Caki2 (cell line): ENCODE measurements around the gene TNK2. TPM values are rescaled to one million over a fixed set of nuclear protein-coding genes. Genes with fewer than 3 reads are reported as not detected.
A peak's percentile ranks its signal among the peaks of the same experiment; 100 is the strongest.
"Not testable (repeated sequence)": the region's sequence is repeated elsewhere in the genome, so short reads cannot be mapped to it uniquely, and the experiment has no call there.

Experiments used
- DNase-seq: peaks from one replicate; pipeline ENCODE4 v3.0.0-alpha.2; 2015; ENCODE audit warnings: low read depth
- in situ Hi-C: cut with HindIII; loops from 2 replicates; pipeline ENCODE4 v1.10.0; 2016; ENCODE audit warnings: low sequenced_read_pairs, low pct_unique_long_range_greater_than_20kb, mixed read lengths
- total RNA-seq: library from RNA; depleted of rRNA; stranded (reverse); fragments of >200 nt; shearing (Covaris generic); gene quantifications from 2 replicates; pipeline ENCODE4 v1.2.3, GENCODE V29; 2014; ENCODE audit warnings: low replicate concordance; rRNA removed

Gene TNK2
- total RNA-seq, 1 experiment from 2014 or later = 10.7 TPM

DNA sequence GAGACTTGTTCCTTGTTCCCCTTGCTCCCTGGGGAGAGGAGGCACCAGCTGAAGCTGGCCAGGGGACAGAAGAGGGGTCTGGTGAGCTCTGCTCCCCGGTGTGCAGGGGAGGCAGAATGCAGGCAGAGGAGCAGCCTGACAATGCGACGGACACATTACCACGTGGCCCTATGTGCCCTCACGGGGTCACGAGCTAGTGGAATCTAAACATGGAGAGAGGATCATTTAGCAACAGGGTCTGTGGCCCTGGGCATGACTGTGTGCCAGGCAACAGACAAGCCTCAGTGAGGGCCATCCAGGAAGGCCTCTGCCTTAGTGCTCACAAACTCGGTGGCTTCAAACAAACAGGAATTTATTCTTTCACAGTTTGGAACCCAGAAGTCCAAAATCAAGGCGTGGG is 88.2 kb downstream of the TNK2 start:
- no peak for DNase-seq
- in situ Hi-C loops = no loop called here

DNA sequence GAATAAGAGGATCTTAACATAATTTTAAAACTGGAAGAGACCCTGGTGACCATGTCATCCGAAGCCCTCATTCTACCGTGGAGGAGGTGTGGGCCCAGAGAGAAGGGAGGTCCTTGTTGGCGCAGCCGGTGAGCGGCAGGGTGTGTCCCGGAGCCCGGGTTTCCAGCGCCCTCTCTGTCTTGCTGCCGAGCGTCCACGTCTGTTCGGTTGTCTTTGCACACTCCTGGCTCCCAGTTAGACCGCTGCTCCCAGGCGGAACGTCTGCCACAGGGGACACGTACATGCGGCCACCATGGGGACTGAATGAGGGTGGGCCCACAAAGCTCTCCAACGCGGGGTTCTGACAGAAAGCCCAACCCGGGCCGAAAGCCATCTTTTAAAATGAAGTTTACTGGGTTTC is 90.0 kb downstream of the TNK2 start:
- no peak for DNase-seq
- in situ Hi-C loops = no loop called here

DNA sequence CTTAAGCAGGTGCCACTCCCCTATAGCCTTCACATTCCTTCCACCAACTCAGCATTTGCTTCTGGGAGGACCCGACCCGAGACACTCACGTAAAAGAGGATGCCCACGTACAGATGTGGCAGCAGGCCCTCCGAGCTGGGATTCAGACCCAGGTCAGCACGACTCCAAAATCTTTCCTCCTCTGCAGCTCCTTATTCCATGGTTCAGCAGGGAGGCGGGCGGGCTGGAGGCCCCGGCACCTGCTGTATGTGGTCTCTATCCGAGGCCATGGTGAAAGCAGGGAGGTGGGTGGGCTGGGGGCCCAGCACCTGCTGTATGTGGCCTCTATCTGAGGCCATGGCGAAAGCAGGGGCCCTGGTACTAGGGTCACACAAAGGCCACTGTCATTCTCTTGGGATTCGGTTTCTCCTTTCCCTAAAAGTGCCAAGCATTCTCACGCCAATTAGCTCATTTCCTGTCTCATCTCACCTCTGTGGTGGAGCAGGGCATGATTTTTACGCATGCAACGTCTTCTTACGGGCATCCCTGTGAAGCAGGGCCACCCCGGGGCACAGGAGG is 90.7 kb downstream of the TNK2 start:
- in situ Hi-C loops = no loop called here
- DNase-seq = no peak

- DNase-seq, in situ Hi-C loops: not testable (repeated sequence)
These were observed 92.0 kb downstream of the TNK2 start for GRCh38 chr3:195816276-195816913.

GRCh38 chr3:195815169-195815771 is 93.1 kb downstream of the TNK2 start:
- in situ Hi-C loops = no loop called here
- DNase-seq = peak; percentile 86

DNA sequence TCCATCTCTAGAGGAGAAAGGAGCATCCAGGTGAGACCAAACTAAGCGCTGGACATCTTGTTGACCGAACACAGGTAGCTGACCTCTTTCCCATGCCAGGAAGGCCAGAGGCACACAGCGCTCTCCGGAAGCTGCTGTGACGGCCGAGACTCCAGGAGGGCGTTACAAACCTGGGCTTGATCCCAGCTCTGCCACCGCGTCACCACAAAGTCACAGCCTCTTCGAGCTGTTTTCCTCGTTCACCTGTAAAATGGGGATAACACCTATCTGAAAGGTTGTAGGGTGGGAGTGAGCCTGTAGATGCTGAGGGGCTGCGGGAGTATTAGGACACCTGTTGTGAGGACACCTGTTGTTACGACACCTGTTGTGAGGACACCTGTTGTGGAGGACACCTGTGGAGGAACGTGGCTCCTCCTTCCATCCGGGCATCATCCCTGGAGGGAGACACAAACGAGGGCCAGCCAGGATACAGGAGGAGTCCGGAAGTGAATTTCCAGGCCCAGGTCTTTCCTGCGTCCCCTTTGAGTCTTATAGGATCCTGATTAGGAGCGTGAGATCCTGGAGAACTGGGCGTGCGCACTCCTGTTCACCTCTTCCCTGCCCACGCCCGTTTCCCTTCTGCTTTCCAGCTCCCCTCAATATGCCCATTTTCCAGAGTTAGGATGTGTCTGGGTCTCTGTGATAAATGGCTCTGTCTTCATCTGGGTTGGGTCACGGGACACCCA is 94.3 kb downstream of the TNK2 start:
- DNase-seq = no peak
- in situ Hi-C loops = no loop called here

Other genes starting within 250 kb of the TNK2 start
- 0.17 and 29.7 TPM in 2 replicates for gene MUC20, start 187.6 kb downstream of the TNK2 start, total RNA-seq
- 0.06 and 0.20 TPM in 2 replicates for gene MUC4, start 96.6 kb downstream of the TNK2 start, total RNA-seq
- 152 and 172 TPM in 2 replicates for gene TFRC, start 173.5 kb upstream of the TNK2 start, total RNA-seq